Lung (tissue), 12 donors: ENCODE data around the gene CTCF. TPM values are rescaled to one million over a fixed set of nuclear protein-coding genes. Genes with fewer than 3 reads are reported as not detected.

ENCODE experiments used
- ATAC-seq: fragments of 200-7000 bp; cut with Tn5 transposase; one replicate; pipeline ENCODE4 v1.9.1; 2020; ENCODE audit warnings: moderate number of reproducible peaks; ENCODE audit not compliant: insufficient read depth, low FRiP score
- DNase-seq, 3 donors: peaks; one replicate each; pipeline ENCODE4 v3.0.0-alpha.2; 2013 to 2017
- H3K27ac ChIP-seq, 2 donors: one replicate each; pipeline ENCODE4 v1.5.1; 2013; ENCODE audit warnings: mild to moderate bottlenecking in 2 of 2, moderate library complexity in 2 of 2, control low read depth in 1 of 2, inconsistent platforms in 1 of 2, low read depth in 1 of 2, low read length in 1 of 2
- H3K27me3 ChIP-seq, 3 donors: one replicate each; pipeline ENCODE4 v1.5.1; 2013; ENCODE audit warnings: low read length in 2 of 3; ENCODE audit not compliant: control insufficient read depth in 3 of 3, insufficient read depth in 3 of 3
- H3K36me3 ChIP-seq, 4 donors: one replicate each; pipeline ENCODE4 v1.5.1; 2013; ENCODE audit warnings: low read length in 4 of 4, mild to moderate bottlenecking in 1 of 4, moderate library complexity in 1 of 4; ENCODE audit not compliant: control insufficient read depth in 4 of 4, insufficient read depth in 4 of 4
- H3K4me1 ChIP-seq, 5 donors: one replicate each; pipeline ENCODE4 v1.5.1; 2013; ENCODE audit warnings: low read length in 5 of 5, mild to moderate bottlenecking in 2 of 5, moderate library complexity in 1 of 5; ENCODE audit not compliant: control insufficient read depth in 5 of 5, insufficient read depth in 5 of 5
- H3K4me3 ChIP-seq: one replicate; pipeline ENCODE4 v1.5.1; 2013; ENCODE audit warnings: mild to moderate bottlenecking, control low read depth, moderate library complexity
- H3K9ac ChIP-seq, 2 donors: one replicate each; pipeline ENCODE4 v1.5.1; 2013; ENCODE audit warnings: low read length in 2 of 2, control low read depth in 1 of 2; ENCODE audit not compliant: insufficient read depth in 1 of 2
- H3K9me3 ChIP-seq, 4 donors: one replicate each; pipeline ENCODE4 v1.5.1; 2013; ENCODE audit warnings: low read length in 3 of 4, mild to moderate bottlenecking in 1 of 4, moderate library complexity in 1 of 4; ENCODE audit not compliant: control insufficient read depth in 4 of 4, insufficient read depth in 3 of 4
- CTCF ChIP-seq: IDR thresholded peaks from 2 replicates; pipeline ENCODE4 v1.5.1; 2012; ENCODE audit warnings: mild to moderate bottlenecking; ENCODE audit errors: control extremely low read depth, extremely low read depth
- WGBS, 2 donors: extraction: QIAGEN DNeasy Blood & Tissue Kit; methylation state at CpG; one replicate each; pipeline ENCODE4 v1.1.7; 2013; 5-methylcytosine and 5-hydroxymethylcytosine counted together
- polyA plus RNA-seq, 2 donors: library from polyadenylated mRNA; stranded (reverse); fragments of 200-250 nt; gene quantifications; one replicate each; pipeline ENCODE4 v1.2.1, GENCODE V29; 2013
- total RNA-seq, 2 donors: library from RNA; depleted of rRNA in 1 of 2; stranded (reverse); fragments of >200 nt in 1 of 2; gene quantifications; one replicate each; pipeline ENCODE4 v1.2.1, GENCODE V29; 2014 to 2021
- donor health status: control.
- donor health status: control.
- donor health status: Bipolar disorder and iron deficiency.
- donor health status: healthy.
- donor health status: DM: yes; HTN: yes; CAD: no.

CTCF gene
- total and polyA plus RNA-seq, 4 donors: 16.7 to 54.2 (median 23.3) TPM

DNA sequence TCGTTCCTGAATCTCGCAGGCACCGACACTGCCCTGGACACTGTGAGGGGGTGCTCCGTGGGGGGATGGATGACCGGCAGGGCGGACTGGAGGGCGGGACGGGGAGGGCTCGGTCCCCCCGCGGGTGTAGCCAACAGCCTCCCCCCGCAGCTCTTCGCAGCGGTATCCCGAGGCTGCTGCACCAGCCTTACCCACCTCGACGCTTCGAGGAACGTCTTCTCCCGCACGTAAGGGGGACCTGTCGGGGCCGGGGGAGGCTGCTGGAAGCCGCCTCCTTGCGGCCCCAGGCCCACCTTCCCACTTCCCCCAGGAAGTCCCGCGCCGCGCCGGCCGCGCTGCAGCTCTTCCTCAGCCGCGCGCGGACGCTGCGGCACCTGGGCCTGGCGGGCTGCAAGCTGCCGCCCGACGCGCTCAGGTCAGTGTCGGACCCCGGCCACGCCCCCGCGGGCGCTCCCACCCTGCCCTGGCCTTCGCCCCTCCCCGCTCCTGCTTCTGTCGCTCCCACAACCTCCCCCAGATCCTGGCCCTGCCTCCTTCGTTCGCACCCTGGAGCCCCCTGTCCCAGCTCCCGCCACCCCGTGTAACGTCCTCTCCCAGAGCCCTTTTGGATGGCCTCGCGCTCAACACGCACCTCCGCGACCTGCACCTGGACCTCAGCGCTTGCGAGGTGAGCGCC is 85.9 kb downstream of the CTCF start:
- Histone ChIP-seq H3K4me1 (peaks cover 0 to 4% (median under 1%) of the 10 kb centered on the region in 5 donors), H3K9ac (no peak overlapping the region), H3K27ac (no peak overlapping the region), H3K27me3 (peaks cover 0 to 56% (median 56%) of the 10 kb centered on the region in 3 donors), H3K4me3 (no peak overlapping the region), H3K9me3 (no peaks in the 10 kb centered on the region), H3K36me3 (no peaks in the 10 kb centered on the region)
- 51 to 77% methylated on average over 56 to 65 of the region's 65 CpGs for WGBS, 2 donors
- DNase-seq: peak in 1 of 3 donors; percentile 12
- no peak for TF ChIP-seq CTCF
- no peak for ATAC-seq

- Histone ChIP-seq H3K4me3 (no peak overlapping the region), H3K27me3 (peaks cover 0 to 57% (median 54%) of the 10 kb centered on the region in 3 donors), H3K9ac (no peak overlapping the region), H3K9me3 (no peaks in the 10 kb centered on the region), H3K4me1 (peaks cover 0 to 9% (median 5%) of the 10 kb centered on the region in 5 donors), H3K27ac (no peak overlapping the region), H3K36me3 (no peaks in the 10 kb centered on the region)
- DNase-seq (peak in 1 of 3 donors; percentile 7), ATAC-seq (no peak)
- 65 to 83% methylated on average over 35 of the region's 35 CpGs for WGBS, 2 donors
- TF ChIP-seq CTCF: no peak
Observed at GRCh38 chr16:67648764-67649407, 86.6 kb downstream of the CTCF start.

GRCh38 chr16:67649494-67649931 is 87.2 kb downstream of the CTCF start:
- Histone ChIP-seq H3K9me3 (no peaks in the 10 kb centered on the region), H3K27ac (no peak overlapping the region)
- peak in 1 of 3 donors; percentile 17 for DNase-seq

More at GRCh38 chr16:67649494-67649931, 87.2 kb downstream of the CTCF start:
- no peak for ATAC-seq
- peaks cover 0 to 9% (median 5%) of the 10 kb centered on the region in 5 donors for H3K4me1 ChIP-seq
- WGBS, 2 donors: 54 to 79% methylated on average over 34 of the region's 34 CpGs
- H3K9ac ChIP-seq: no peak overlapping the region
- peaks cover 0 to 62% (median 49%) of the 10 kb centered on the region in 3 donors for H3K27me3 ChIP-seq
- H3K36me3 ChIP-seq: no peaks in the 10 kb centered on the region
- H3K4me3 ChIP-seq: no peak overlapping the region
- TF ChIP-seq CTCF: no peak
